Keratinocyte (primary cell): ENCODE measurements around the gene FAM20C.

Experiments used
- CTCF ChIP-seq, 3 experiments: IDR thresholded peaks in 1 of 3; conservative IDR thresholded peaks in 1 of 3; optimal IDR thresholded peaks in 1 of 3; 2 replicates in 2 of 3; 3 replicates in 1 of 3; pipeline versions ENCODE3 to v1.5.1; 2011; ENCODE audit warnings: low read length in 3 of 3, mild to moderate bottlenecking in 3 of 3, moderate library complexity in 2 of 3, control low read depth in 1 of 3, inconsistent platforms in 1 of 3; ENCODE audit not compliant: insufficient read depth in 2 of 3; ENCODE audit errors: extremely low read depth in 1 of 3
- EZH2 ChIP-seq: IDR thresholded peaks from one replicate; pipeline ENCODE4 v1.6.1; 2012; ENCODE audit warnings: inconsistent platforms, mild to moderate bottlenecking, low read length, moderate library complexity

- TF ChIP-seq CTCF (optimal IDR thresholded peaks at IDR 0.05 in 1 of 3, IDR thresholded peaks at IDR 0.05 in 1 of 3, conservative IDR thresholded peaks at IDR 0.05 in 1 of 3; ENCODE audit: extremely low read depth in 1 of 3, insufficient read depth in 2 of 3, low read length in 3 of 3) (no peak), EZH2 (no peak)
These were observed 2.7 kb upstream of the FAM20C start for GRCh38 chr7:189719-190118.
